Liver (tissue), 9 donors: ENCODE measurements around the gene CMIP. TPM values are rescaled to one million over a fixed set of nuclear protein-coding genes. Genes with fewer than 3 reads are reported as not detected.

Experiments used
- DNase-seq: peaks from one replicate; pipeline ENCODE4 v3.0.0-alpha.2; 2017; ENCODE audit warnings: low spot score
- H3K27ac ChIP-seq, 2 donors: one replicate each; pipeline ENCODE4 v1.7.0; 2013; ENCODE audit warnings: inconsistent platforms in 2 of 2, low read length in 2 of 2, control low read depth in 1 of 2, low read depth in 1 of 2, mild to moderate bottlenecking in 1 of 2
- H3K27me3 ChIP-seq, 4 donors: one replicate each; pipeline versions ENCODE4 v1.6.1 to v1.7.0; 2013; ENCODE audit warnings: low read length in 3 of 4, inconsistent platforms in 1 of 4, mild to moderate bottlenecking in 1 of 4, moderate library complexity in 1 of 4; ENCODE audit not compliant: control insufficient read depth in 4 of 4, insufficient read depth in 4 of 4
- H3K36me3 ChIP-seq, 4 donors: one replicate each; pipeline versions ENCODE4 v1.6.1 to v1.7.0; 2013; ENCODE audit warnings: low read length in 3 of 4, mild to moderate bottlenecking in 3 of 4, low read depth in 1 of 4, moderate library complexity in 1 of 4; ENCODE audit not compliant: control insufficient read depth in 4 of 4, insufficient read depth in 3 of 4
- H3K4me1 ChIP-seq, 4 donors: one replicate each; pipeline versions ENCODE4 v1.6.1 to v1.7.0; 2013; ENCODE audit warnings: low read length in 3 of 4, mild to moderate bottlenecking in 3 of 4, moderate library complexity in 1 of 4; ENCODE audit not compliant: control insufficient read depth in 4 of 4, insufficient read depth in 4 of 4
- H3K4me3 ChIP-seq, 3 donors: one replicate each; pipeline versions ENCODE4 v1.6.1 to v1.7.0; 2013; ENCODE audit warnings: low read length in 3 of 3, control low read depth in 1 of 3, low read depth in 1 of 3, mild to moderate bottlenecking in 1 of 3
- H3K9ac ChIP-seq, 2 donors: one replicate each; pipeline ENCODE4 v1.7.0; 2013; ENCODE audit warnings: low read length in 2 of 2, mild to moderate bottlenecking in 2 of 2, moderate library complexity in 2 of 2, control low read depth in 1 of 2, low read depth in 1 of 2
- H3K9me3 ChIP-seq, 4 donors: one replicate each; pipeline versions ENCODE4 v1.6.1 to v1.7.0; 2013; ENCODE audit warnings: low read length in 3 of 4; ENCODE audit not compliant: control insufficient read depth in 4 of 4
- EGR1 ChIP-seq, 2 donors: IDR thresholded peaks; 2 replicates each; pipeline ENCODE4 v1.6.1; 2016 to 2018; ENCODE audit warnings: antibody characterized with exemption in 2 of 2, low read depth in 2 of 2
- FOXA1 ChIP-seq: IDR thresholded peaks from 2 replicates; pipeline ENCODE4 v1.6.1; 2016; ENCODE audit warnings: antibody characterized with exemption
- FOXA2 ChIP-seq: IDR thresholded peaks from 2 replicates; pipeline ENCODE4 v1.6.1; 2016; ENCODE audit warnings: antibody characterized with exemption
- GABPA ChIP-seq, 2 donors: IDR thresholded peaks in 1 of 2; conservative IDR thresholded peaks in 1 of 2; 2 replicates each; pipeline ENCODE4 v1.6.1; 2016; ENCODE audit warnings: antibody characterized with exemption in 2 of 2, mild to moderate bottlenecking in 1 of 2, moderate library complexity in 1 of 2
- HNF4A ChIP-seq, 2 donors: conservative IDR thresholded peaks; 2 replicates each; pipeline ENCODE4 v1.6.1; 2016; ENCODE audit warnings: antibody characterized with exemption in 2 of 2, mild to moderate bottlenecking in 2 of 2
- HNF4G ChIP-seq: IDR thresholded peaks from 2 replicates; pipeline ENCODE4 v1.6.1; 2016; ENCODE audit warnings: antibody characterized with exemption
- JUND ChIP-seq, 2 donors: IDR thresholded peaks; 2 replicates each; pipeline ENCODE4 v1.6.1; 2016; ENCODE audit warnings: antibody characterized with exemption in 2 of 2
- NR2F2 ChIP-seq: IDR thresholded peaks from 2 replicates; pipeline ENCODE4 v1.6.1; 2016; ENCODE audit warnings: antibody characterized with exemption
- RAD21 ChIP-seq, 2 donors: IDR thresholded peaks; 2 replicates each; pipeline ENCODE4 v1.6.1; 2016; ENCODE audit warnings: antibody characterized with exemption in 2 of 2, mild to moderate bottlenecking in 2 of 2
- RXRA ChIP-seq, 2 donors: IDR thresholded peaks; 2 replicates each; pipeline ENCODE4 v1.6.1; 2017 to 2018; ENCODE audit warnings: antibody characterized with exemption in 2 of 2, mild to moderate bottlenecking in 1 of 2
- SP1 ChIP-seq: IDR thresholded peaks from 2 replicates; pipeline ENCODE4 v1.6.1; 2018; ENCODE audit warnings: antibody characterized with exemption, mild to moderate bottlenecking
- TAF1 ChIP-seq: conservative IDR thresholded peaks from 2 replicates; pipeline ENCODE4 v1.6.1; 2016; ENCODE audit warnings: antibody characterized with exemption, mild to moderate bottlenecking
- YY1 ChIP-seq: IDR thresholded peaks from 2 replicates; pipeline ENCODE4 v1.6.1; 2016; ENCODE audit warnings: antibody characterized with exemption, mild to moderate bottlenecking
- WGBS: extraction: QIAGEN DNeasy Blood & Tissue Kit; methylation state at CpG from one replicate; pipeline ENCODE4 v1.1.7; 2013; 5-methylcytosine and 5-hydroxymethylcytosine counted together
- polyA plus RNA-seq, 2 donors: library from polyadenylated mRNA; stranded (reverse) in 1 of 2; unstranded in 1 of 2; fragments of 200-250 nt in 1 of 2; fragments of >200 nt in 1 of 2; fragmentation: Nextera tagmentation in 1 of 2; extraction: Ambion mirVana in 1 of 2; gene quantifications; one replicate each; pipeline versions ENCODE4 v1.2.1 to v1.2.3, GENCODE V29; 2013 to 2015
- total RNA-seq, 2 donors: library from RNA; depleted of rRNA; stranded (reverse); fragments of >200 nt; gene quantifications; one replicate each; pipeline ENCODE4 v1.2.3, GENCODE V29; 2014
- TF ChIP-seq, protein P1 (sequence below): IDR thresholded peaks from 2 replicates; pipeline ENCODE4 v1.6.1; 2016; ENCODE audit warnings: antibody characterized with exemption
- TF ChIP-seq, protein P2 (sequence below): IDR thresholded peaks from 2 replicates; pipeline ENCODE4 v1.6.1; 2016; ENCODE audit warnings: antibody characterized with exemption
- TF ChIP-seq, protein P3 (sequence below): IDR thresholded peaks from 2 replicates; pipeline ENCODE4 v1.6.1; 2016; ENCODE audit warnings: antibody characterized with exemption
- TF ChIP-seq, protein P4 (sequence below): IDR thresholded peaks from 2 replicates; pipeline ENCODE4 v1.6.1; 2016; ENCODE audit warnings: antibody characterized with exemption, mild to moderate bottlenecking
- TF ChIP-seq, protein P5 (sequence below): fragments of 150-350 bp; IDR thresholded peaks from 2 replicates; pipeline ENCODE4 v1.5.1; 2017; ENCODE audit warnings: improper control_type of control experiment, low read depth, low read length; ENCODE audit not compliant: missing input control
- donor health status: healthy.
- donor health status: healthy.
- donor health status: healthy.
- donor health status: healthy.
- donor health status: healthy.

CMIP gene
- total and polyA plus RNA-seq, 4 donors: 1.7 to 15.6 (median 10.1) TPM

DNA sequence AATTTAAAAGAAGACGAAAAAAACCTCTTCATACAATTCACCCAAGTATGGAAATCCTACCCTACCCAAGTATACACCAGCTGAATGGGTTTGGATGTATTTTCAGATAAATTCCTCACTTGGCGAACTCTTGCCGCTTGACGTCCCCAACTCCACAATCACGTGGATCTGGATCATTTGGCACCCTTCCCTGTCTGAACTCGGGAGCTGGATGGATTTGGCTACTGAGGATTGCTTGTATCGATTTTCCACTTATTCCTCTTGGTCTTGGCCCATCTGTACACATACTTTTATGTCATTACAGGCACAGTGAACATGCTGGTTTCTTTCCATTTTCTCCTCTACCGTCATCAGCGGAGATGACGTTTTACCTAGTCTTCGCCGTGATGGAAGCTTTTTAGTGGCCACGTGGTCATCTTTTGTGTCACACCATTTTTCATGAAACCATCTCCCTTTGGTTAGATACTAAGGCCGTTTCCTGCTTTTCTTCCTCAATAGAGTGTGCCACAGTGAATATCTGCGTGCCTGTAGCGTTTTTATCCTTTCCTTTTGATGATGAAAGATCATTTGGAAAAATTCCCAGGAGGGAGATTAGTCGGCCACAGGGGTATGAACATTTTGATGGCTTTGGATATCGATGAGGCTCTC is 47.1 kb downstream of the CMIP start:
- 47% methylated on average over 18 of the region's 18 CpGs for WGBS
- H3K4me3 ChIP-seq: no peak overlapping the region
- no peaks in the 10 kb centered on the region for H3K27me3 ChIP-seq
- H3K27ac ChIP-seq: peak overlapping the region; percentile 62 to 63
- no peaks in the 10 kb centered on the region for H3K9me3 ChIP-seq
- TF ChIP-seq YY1 (no peak), RAD21 (IDR thresholded peaks at IDR 0.05) (peak; percentile 7 to 8), GABPA (IDR thresholded peaks at IDR 0.05 in 1 of 2, conservative IDR thresholded peaks at IDR 0.05 in 1 of 2) (no peak), JUND (IDR thresholded peaks at IDR 0.05) (no peak), SP1 (no peak), HNF4G (no peak), FOXA2 (no peak)
- TF ChIP-seq, protein P1, sequence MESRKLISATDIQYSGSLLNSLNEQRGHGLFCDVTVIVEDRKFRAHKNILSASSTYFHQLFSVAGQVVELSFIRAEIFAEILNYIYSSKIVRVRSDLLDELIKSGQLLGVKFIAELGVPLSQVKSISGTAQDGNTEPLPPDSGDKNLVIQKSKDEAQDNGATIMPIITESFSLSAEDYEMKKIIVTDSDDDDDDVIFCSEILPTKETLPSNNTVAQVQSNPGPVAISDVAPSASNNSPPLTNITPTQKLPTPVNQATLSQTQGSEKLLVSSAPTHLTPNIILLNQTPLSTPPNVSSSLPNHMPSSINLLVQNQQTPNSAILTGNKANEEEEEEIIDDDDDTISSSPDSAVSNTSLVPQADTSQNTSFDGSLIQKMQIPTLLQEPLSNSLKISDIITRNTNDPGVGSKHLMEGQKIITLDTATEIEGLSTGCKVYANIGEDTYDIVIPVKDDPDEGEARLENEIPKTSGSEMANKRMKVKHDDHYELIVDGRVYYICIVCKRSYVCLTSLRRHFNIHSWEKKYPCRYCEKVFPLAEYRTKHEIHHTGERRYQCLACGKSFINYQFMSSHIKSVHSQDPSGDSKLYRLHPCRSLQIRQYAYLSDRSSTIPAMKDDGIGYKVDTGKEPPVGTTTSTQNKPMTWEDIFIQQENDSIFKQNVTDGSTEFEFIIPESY: no peak
- H3K36me3 ChIP-seq: no peaks in the 10 kb centered on the region
- DNase-seq: no peak
- H3K9ac ChIP-seq: no peak overlapping the region
- H3K4me1 ChIP-seq: peaks cover 20 to 84% (median 64%) of the 10 kb centered on the region in 4 donors

DNA sequence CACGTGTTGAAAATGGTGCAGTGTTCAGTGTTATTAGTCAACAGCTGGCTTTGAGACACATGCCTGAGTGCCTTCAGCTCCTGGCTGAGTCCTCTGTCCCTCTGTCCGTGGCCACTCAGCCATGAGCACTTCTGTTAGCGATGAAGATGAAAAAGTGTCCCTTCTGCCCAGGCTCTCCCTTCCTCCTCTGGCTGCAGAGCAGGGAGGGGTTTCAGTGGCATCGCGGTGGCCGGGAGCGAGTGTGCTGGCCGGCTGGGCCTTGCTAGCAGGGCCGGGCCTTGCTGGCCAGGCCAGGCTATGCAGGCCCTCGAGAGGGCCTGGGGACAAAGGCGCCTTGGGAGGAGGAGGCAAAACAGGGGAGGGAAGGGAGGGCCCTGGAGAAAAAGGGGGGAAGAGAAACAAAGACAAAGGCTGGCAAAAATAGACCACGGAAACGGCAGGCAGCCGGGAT is 47.7 kb downstream of the CMIP start:
- Histone ChIP-seq H3K9ac (no peak overlapping the region), H3K9me3 (no peaks in the 10 kb centered on the region), H3K36me3 (no peaks in the 10 kb centered on the region), H3K27ac (peak overlapping the region; percentile 62 to 63), H3K4me3 (no peak overlapping the region), H3K27me3 (no peaks in the 10 kb centered on the region), H3K4me1 (peaks cover 23 to 89% (median 70%) of the 10 kb centered on the region in 4 donors)
- WGBS: 72% methylated on average over 14 of the region's 14 CpGs
- DNase-seq: no peak
- TF ChIP-seq EGR1 (IDR thresholded peaks at IDR 0.05; ENCODE audit: low read depth in 2 of 2) (no peak), HNF4A (conservative IDR thresholded peaks at IDR 0.05) (no peak), YY1 (no peak), TAF1 (no peak), FOXA1 (no peak), RXRA (IDR thresholded peaks at IDR 0.05) (no peak), JUND (IDR thresholded peaks at IDR 0.05) (no peak), FOXA2 (no peak), SP1 (no peak), HNF4G (no peak), GABPA (IDR thresholded peaks at IDR 0.05 in 1 of 2, conservative IDR thresholded peaks at IDR 0.05 in 1 of 2) (no peak), NR2F2 (no peak), RAD21 (IDR thresholded peaks at IDR 0.05) (no peak)
- TF ChIP-seq, protein P2, sequence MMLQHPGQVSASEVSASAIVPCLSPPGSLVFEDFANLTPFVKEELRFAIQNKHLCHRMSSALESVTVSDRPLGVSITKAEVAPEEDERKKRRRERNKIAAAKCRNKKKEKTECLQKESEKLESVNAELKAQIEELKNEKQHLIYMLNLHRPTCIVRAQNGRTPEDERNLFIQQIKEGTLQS: no peak
- TF ChIP-seq, protein P1: no peak
- TF ChIP-seq, protein P3, sequence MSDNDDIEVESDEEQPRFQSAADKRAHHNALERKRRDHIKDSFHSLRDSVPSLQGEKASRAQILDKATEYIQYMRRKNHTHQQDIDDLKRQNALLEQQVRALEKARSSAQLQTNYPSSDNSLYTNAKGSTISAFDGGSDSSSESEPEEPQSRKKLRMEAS: no peak
- TF ChIP-seq, protein P4, sequence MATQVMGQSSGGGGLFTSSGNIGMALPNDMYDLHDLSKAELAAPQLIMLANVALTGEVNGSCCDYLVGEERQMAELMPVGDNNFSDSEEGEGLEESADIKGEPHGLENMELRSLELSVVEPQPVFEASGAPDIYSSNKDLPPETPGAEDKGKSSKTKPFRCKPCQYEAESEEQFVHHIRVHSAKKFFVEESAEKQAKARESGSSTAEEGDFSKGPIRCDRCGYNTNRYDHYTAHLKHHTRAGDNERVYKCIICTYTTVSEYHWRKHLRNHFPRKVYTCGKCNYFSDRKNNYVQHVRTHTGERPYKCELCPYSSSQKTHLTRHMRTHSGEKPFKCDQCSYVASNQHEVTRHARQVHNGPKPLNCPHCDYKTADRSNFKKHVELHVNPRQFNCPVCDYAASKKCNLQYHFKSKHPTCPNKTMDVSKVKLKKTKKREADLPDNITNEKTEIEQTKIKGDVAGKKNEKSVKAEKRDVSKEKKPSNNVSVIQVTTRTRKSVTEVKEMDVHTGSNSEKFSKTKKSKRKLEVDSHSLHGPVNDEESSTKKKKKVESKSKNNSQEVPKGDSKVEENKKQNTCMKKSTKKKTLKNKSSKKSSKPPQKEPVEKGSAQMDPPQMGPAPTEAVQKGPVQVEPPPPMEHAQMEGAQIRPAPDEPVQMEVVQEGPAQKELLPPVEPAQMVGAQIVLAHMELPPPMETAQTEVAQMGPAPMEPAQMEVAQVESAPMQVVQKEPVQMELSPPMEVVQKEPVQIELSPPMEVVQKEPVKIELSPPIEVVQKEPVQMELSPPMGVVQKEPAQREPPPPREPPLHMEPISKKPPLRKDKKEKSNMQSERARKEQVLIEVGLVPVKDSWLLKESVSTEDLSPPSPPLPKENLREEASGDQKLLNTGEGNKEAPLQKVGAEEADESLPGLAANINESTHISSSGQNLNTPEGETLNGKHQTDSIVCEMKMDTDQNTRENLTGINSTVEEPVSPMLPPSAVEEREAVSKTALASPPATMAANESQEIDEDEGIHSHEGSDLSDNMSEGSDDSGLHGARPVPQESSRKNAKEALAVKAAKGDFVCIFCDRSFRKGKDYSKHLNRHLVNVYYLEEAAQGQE: no peak
- TF ChIP-seq, protein P5, sequence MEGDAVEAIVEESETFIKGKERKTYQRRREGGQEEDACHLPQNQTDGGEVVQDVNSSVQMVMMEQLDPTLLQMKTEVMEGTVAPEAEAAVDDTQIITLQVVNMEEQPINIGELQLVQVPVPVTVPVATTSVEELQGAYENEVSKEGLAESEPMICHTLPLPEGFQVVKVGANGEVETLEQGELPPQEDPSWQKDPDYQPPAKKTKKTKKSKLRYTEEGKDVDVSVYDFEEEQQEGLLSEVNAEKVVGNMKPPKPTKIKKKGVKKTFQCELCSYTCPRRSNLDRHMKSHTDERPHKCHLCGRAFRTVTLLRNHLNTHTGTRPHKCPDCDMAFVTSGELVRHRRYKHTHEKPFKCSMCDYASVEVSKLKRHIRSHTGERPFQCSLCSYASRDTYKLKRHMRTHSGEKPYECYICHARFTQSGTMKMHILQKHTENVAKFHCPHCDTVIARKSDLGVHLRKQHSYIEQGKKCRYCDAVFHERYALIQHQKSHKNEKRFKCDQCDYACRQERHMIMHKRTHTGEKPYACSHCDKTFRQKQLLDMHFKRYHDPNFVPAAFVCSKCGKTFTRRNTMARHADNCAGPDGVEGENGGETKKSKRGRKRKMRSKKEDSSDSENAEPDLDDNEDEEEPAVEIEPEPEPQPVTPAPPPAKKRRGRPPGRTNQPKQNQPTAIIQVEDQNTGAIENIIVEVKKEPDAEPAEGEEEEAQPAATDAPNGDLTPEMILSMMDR: no peak
